AG04450 (cell line): ENCODE data around the gene NVL. TPM values are rescaled to one million over a fixed set of nuclear protein-coding genes. Genes with fewer than 3 reads are reported as not detected.

Experiments
- CTCF ChIA-PET: fragments of 300-600, 350-600 bp; formaldehyde crosslinking; extraction: SDS; loops from one replicate; lab custom pipeline; 2022; ENCODE audit warnings: antibody characterized with exemption, inconsistent platforms; lab: Charles Lee
- POLR2A ChIA-PET: fragments of 350-600 bp; formaldehyde crosslinking; extraction: SDS; loops from one replicate; lab custom pipeline; 2021; ENCODE audit warnings: antibody characterized with exemption, inconsistent platforms; lab: Yijun Ruan, JAX
- DNase-seq: peaks from one replicate; pipeline ENCODE4 v3.0.0-alpha.2; 2011; ENCODE audit warnings: low read depth, low spot score
- H3K27ac ChIP-seq: one replicate; pipeline ENCODE4 v1.5.1; 2012; ENCODE audit warnings: low read depth, low read length, control low read depth
- H3K27me3 ChIP-seq: one replicate; pipeline ENCODE4 v1.6.0; 2012; ENCODE audit warnings: low read length; ENCODE audit not compliant: control insufficient read depth, insufficient read depth
- H3K4me3 ChIP-seq: 2 replicates; pipeline ENCODE4 v1.5.1; 2011; ENCODE audit warnings: mild to moderate bottlenecking, low read depth, low read length, control low read depth
- H3K9me3 ChIP-seq: 2 replicates; pipeline ENCODE4 v1.5.1; 2012; ENCODE audit warnings: low read length; ENCODE audit not compliant: control insufficient read depth, insufficient read depth
- polyA plus RNA-seq: library from polyadenylated mRNA; depleted of rRNA; stranded (reverse); fragments of >200 nt; gene quantifications from 2 replicates; pipeline ENCODE4 v1.2.3, GENCODE V29; 2011
- TF ChIP-seq, protein P1 (sequence below): IDR thresholded peaks from 2 replicates; pipeline ENCODE4 v1.5.1; 2011; ENCODE audit warnings: low read depth, low read length, control low read depth, inconsistent platforms

Gene NVL
- polyA plus RNA-seq, 1 experiment, result 18.8 TPM

- DNase-seq, result no peak
- H3K27ac ChIP-seq, result no peak overlapping the region
- no peak overlapping the region for H3K4me3 ChIP-seq
- no peaks in the 10 kb centered on the region for H3K27me3 ChIP-seq
- TF ChIP-seq, protein P1, sequence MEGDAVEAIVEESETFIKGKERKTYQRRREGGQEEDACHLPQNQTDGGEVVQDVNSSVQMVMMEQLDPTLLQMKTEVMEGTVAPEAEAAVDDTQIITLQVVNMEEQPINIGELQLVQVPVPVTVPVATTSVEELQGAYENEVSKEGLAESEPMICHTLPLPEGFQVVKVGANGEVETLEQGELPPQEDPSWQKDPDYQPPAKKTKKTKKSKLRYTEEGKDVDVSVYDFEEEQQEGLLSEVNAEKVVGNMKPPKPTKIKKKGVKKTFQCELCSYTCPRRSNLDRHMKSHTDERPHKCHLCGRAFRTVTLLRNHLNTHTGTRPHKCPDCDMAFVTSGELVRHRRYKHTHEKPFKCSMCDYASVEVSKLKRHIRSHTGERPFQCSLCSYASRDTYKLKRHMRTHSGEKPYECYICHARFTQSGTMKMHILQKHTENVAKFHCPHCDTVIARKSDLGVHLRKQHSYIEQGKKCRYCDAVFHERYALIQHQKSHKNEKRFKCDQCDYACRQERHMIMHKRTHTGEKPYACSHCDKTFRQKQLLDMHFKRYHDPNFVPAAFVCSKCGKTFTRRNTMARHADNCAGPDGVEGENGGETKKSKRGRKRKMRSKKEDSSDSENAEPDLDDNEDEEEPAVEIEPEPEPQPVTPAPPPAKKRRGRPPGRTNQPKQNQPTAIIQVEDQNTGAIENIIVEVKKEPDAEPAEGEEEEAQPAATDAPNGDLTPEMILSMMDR, result no peak
- CTCF ChIA-PET, result interaction anchor here (0.6 to 1.7 kb wide), 2 partner anchors 9 to 96 kb away, joined by 4 read pairs; no protein-coding TSS in a partner anchor
- POLR2A ChIA-PET, result no interaction called here
- H3K9me3 ChIP-seq, result no peaks in the 10 kb centered on the region
Measured at GRCh38 chr1:224238212-224238611, 91.8 kb downstream of the NVL start.

- H3K4me3 ChIP-seq, result no peak overlapping the region
- TF ChIP-seq, protein P1, result no peak
- CTCF ChIA-PET, result interaction anchor here (1.7 kb wide), 1 partner anchor 97 kb away, joined by 4 read pairs; no protein-coding TSS in a partner anchor
Measured at GRCh38 chr1:224237119-224237881, 92.7 kb downstream of the NVL start.

DNA sequence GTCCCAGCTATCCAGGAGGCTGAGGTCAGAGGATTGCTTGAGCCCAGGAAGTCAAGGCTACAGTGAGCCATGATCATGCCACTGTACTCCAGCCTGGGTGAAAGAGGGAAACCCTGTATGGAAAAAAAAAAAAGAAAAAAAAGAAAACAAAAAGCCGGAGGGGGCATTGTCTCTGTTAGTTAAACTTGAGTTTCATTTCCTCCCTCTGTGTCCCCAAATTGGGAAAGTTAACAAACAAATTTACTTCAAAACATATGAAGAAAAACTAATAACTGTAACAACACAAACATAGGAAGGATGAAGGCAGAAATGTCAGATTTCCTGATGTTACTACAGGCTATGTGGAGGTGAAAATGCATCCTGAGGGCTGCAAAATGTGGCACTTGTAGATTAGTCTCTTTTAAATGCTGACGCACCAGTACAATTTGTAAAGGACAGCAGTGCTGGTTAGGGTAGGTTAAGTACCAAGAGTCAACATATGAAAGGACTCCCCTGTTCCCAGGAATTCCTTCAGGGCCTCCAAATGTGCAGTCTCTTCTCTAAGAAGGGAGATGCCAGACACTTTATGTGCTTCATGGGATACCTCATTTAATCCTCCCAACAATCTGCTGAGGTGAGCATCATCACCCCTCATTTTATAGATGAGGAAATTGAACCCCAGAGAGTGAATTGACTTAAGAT, 94.0 kb downstream of the NVL start:
- Histone ChIP-seq H3K4me3 (no peak overlapping the region), H3K27me3 (no peaks in the 10 kb centered on the region), H3K27ac (no peak overlapping the region), H3K9me3 (no peaks in the 10 kb centered on the region)
- ChIA-PET CTCF (no interaction called here), POLR2A (no interaction called here)
- DNase-seq, result no peak
- TF ChIP-seq, protein P1, result no peak

More at GRCh38 chr1:224237119-224237881, 92.7 kb downstream of the NVL start:
- POLR2A ChIA-PET, result interaction anchor here (0.6 kb wide), 1 partner anchor 11 kb away, joined by 3 read pairs; no protein-coding TSS in a partner anchor
- Histone ChIP-seq H3K27ac (no peak overlapping the region), H3K27me3 (no peaks in the 10 kb centered on the region), H3K9me3 (no peaks in the 10 kb centered on the region)
- no peak for DNase-seq

DNA sequence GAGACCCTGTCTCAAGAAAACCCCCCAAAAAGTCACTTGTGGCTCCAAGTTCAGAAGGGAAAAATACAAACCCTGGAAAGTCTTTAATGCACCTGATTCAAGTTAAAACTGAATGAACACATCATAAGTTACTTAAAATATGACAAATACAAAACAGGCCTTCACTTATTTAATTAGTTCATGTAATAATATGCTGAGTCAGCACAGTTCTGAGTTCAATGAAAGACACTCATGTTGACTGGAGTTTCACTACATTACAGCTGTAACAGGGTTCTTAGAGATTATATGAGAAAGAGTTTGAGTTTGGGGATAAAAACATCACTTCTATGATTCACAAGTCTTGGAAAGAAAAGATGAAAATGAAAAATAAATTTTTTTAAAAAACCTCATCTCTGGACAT, 96.0 kb downstream of the NVL start:
- DNase-seq, result no peak
- no peaks in the 10 kb centered on the region for H3K27me3 ChIP-seq
- H3K27ac ChIP-seq, result no peak overlapping the region
- no peaks in the 10 kb centered on the region for H3K9me3 ChIP-seq
- no peak overlapping the region for H3K4me3 ChIP-seq
- TF ChIP-seq, protein P1, result no peak
- POLR2A ChIA-PET, result no interaction called here
- CTCF ChIA-PET, result interaction anchor here (1.2 kb wide), 1 partner anchor 81 kb away, joined by 3 read pairs; no protein-coding TSS in a partner anchor
